ENCODE results near the gene AP5M1. TPM values are rescaled to one million over a fixed set of nuclear protein-coding genes. Genes with fewer than 3 reads are reported as not detected.

AP5M1 gene
- total and polyA plus RNA-seq, 2 of the 4 experiments (the other 2 are of a cell fraction) = 16.1 to 28.3 TPM

DNA sequence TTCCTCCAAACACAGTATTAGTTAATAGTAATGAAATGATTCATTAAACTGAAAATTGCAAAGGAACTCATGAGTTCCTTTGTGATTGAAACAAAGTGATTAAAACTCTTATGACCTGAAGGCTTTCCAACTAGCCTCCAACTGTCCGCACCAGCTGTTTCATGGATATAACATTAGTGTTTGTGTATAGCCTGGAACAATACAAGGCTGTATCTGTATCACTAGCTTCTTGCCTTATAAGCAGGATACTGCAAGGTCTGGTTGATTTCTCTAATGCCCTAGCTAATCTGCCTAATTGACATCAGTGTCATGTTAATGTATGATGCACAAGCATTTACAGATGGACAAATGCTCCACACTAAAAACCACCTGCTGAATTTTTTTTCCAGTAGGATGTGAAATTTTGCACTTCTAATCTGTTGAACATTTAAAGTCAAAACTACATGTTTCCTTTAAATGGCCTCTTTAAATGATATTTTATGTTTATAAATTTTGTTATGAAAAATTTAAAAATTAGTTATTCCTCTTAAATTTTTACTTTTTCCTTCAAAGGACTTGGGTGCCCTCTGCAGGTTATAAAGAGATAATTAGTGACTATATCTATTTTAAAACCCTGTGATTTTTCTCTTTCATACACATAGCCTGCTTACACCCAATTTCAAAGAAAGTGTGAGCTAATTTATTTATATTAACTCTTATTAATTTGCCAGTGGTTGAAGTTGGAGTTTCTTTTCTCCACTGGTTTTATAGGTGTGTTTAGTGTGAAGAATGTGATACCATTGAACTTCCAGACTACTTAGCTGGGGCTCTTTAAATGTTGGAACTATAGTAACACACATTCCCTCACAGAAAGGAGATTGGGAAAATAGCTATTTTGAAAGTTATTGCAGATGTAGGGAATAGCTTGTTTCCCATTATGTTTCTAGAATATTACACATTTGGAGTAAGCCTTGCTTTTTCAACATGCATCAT, 25.4 kb downstream of the AP5M1 start:
- ATAC-seq (ENCODE audit: low read depth) (peak; percentile 68; the same call in 1 of the 2 replicates), DNase-seq (peak; percentile 35)
- no peak overlapping the region for H3K27ac ChIP-seq (ENCODE audit: insufficient read depth, low read length)
- H3K23ac ChIP-seq (ENCODE audit: low read depth, low read length) = no peak overlapping the region
- no peaks in the 10 kb centered on the region for H4K20me1 ChIP-seq (ENCODE audit: insufficient read depth, low read length)
- POLR2A ChIA-PET (ENCODE audit: unreplicated experiment) = no interaction called here
- H3K4me1 ChIP-seq (ENCODE audit: control insufficient read depth, insufficient read depth, low read length) = no peaks in the 10 kb centered on the region
- no peak overlapping the region for H3K18ac ChIP-seq (ENCODE audit: low read depth, low read length)
- intact Hi-C loops (cut with micrococcal nuclease) = loop anchor here (1.0 kb wide), 1 partner anchor 634 kb away; no protein-coding TSS in a partner anchor
- no peaks in the 10 kb centered on the region for H3K36me3 ChIP-seq (ENCODE audit: control insufficient read depth, insufficient read depth, low read length)
- no peak overlapping the region for H2AK9ac ChIP-seq (replicated peaks; ENCODE audit: low read depth, low read length, poor library complexity)
- H3K9me3 ChIP-seq (ENCODE audit: control insufficient read depth, insufficient read depth, low read length) = no peaks in the 10 kb centered on the region
- no peak overlapping the region for H2BK120ac ChIP-seq (ENCODE audit: low read depth, low read length)
- H3K14ac ChIP-seq (replicated peaks; ENCODE audit: low read depth, low read length) = no peak overlapping the region
- H4K8ac ChIP-seq (ENCODE audit: low read depth in 2 of 2, low read length in 2 of 2) = no peak overlapping the region
- H3K9me1 ChIP-seq (ENCODE audit: insufficient read depth, low read length) = no peaks in the 10 kb centered on the region
- H2AK5ac ChIP-seq (ENCODE audit: low read depth, low read length) = no peak overlapping the region
- CTCF ChIA-PET = interaction anchor here (0.5 to 1.4 kb wide), 3 partner anchors 148 to 952 kb away, joined by 3 to 5 read pairs (median 4); no protein-coding TSS in a partner anchor
- no peaks in the 10 kb centered on the region for H3K79me1 ChIP-seq (ENCODE audit: low read depth in 1 of 2, low read length in 2 of 2)
- H3K56ac ChIP-seq (ENCODE audit: extremely low read depth, insufficient read depth, low read length) = no peak overlapping the region
- H2BK5ac ChIP-seq (ENCODE audit: low read depth, low read length, poor library complexity, severe bottlenecking) = no peak overlapping the region
- no peak overlapping the region for H3K9ac ChIP-seq (ENCODE audit: low read depth, low read length)
- no peak overlapping the region for H4K5ac ChIP-seq (ENCODE audit: low read depth, low read length)
- H2BK20ac ChIP-seq (ENCODE audit: low read depth, low read length) = no peak overlapping the region
- WGBS, 2 experiments (ENCODE audit: extremely low coverage in 2 of 2, insufficient read length in 1 of 2) = no CpG with 5 or more reads among the region's 1 CpG
- in situ Hi-C loops (cut with MboI; ENCODE audit: low sequenced_read_pairs) = no loop called here
- no peak overlapping the region for H3K4me2 ChIP-seq (ENCODE audit: low read depth, low read length)
- H3K4me3 ChIP-seq (ENCODE audit: insufficient read depth, low read depth, low read length) = no peak overlapping the region
- H2AFZ ChIP-seq (replicated peaks; ENCODE audit: low read length, poor library complexity) = no peak overlapping the region
- H3K4ac ChIP-seq (ENCODE audit: low read depth, low read length) = no peak overlapping the region
- dilution Hi-C loops (cut with HindIII; ENCODE audit: low sequenced_read_pairs, unreplicated experiment) = no loop called here
- H3K27me3 ChIP-seq (ENCODE audit: control insufficient read depth, insufficient read depth, low read length) = no peaks in the 10 kb centered on the region
- BruUV-seq (replicated peaks) = no TSS peak
- no peak overlapping the region for H4K91ac ChIP-seq (ENCODE audit: insufficient read depth, low read depth, low read length)
- H2BK15ac ChIP-seq (ENCODE audit: low read depth, low read length) = no peak overlapping the region
- peak; percentile 41 for TF ChIP-seq RAD21 (IDR thresholded peaks at IDR 0.05; ENCODE audit: low read length)
- no peak for TF ChIP-seq NFE2L2 (IDR thresholded peaks at IDR 0.05; ENCODE audit: low read depth, low read length)
- TF ChIP-seq BHLHE40 (IDR thresholded peaks at IDR 0.05; ENCODE audit: low read depth, low read length) = no peak
- no peak for TF ChIP-seq POLR2A (IDR thresholded peaks at IDR 0.05; ENCODE audit: low read depth, low read length)
- no peak for TF ChIP-seq MAZ (IDR thresholded peaks at IDR 0.05; ENCODE audit: borderline replicate concordance, low read depth, low read length)
- TF ChIP-seq RCOR1 (IDR thresholded peaks at IDR 0.05; ENCODE audit: insufficient replicate concordance, low read length) = no peak
- TF ChIP-seq, protein P1, sequence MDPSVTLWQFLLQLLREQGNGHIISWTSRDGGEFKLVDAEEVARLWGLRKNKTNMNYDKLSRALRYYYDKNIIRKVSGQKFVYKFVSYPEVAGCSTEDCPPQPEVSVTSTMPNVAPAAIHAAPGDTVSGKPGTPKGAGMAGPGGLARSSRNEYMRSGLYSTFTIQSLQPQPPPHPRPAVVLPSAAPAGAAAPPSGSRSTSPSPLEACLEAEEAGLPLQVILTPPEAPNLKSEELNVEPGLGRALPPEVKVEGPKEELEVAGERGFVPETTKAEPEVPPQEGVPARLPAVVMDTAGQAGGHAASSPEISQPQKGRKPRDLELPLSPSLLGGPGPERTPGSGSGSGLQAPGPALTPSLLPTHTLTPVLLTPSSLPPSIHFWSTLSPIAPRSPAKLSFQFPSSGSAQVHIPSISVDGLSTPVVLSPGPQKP (IDR thresholded peaks at IDR 0.05; ENCODE audit: borderline replicate concordance, low read depth, low read length) = no peak
- TF ChIP-seq CEBPB (IDR thresholded peaks at IDR 0.05; ENCODE audit: low read depth, low read length) = no peak
- TF ChIP-seq SMC3 (IDR thresholded peaks at IDR 0.05; ENCODE audit: low read depth, low read length) = peak; percentile 40; the same call in 1 of the 2 replicates
- no peak for TF ChIP-seq CHD1 (IDR thresholded peaks at IDR 0.05; ENCODE audit: low read depth, low read length)
- TF ChIP-seq, protein P2, sequence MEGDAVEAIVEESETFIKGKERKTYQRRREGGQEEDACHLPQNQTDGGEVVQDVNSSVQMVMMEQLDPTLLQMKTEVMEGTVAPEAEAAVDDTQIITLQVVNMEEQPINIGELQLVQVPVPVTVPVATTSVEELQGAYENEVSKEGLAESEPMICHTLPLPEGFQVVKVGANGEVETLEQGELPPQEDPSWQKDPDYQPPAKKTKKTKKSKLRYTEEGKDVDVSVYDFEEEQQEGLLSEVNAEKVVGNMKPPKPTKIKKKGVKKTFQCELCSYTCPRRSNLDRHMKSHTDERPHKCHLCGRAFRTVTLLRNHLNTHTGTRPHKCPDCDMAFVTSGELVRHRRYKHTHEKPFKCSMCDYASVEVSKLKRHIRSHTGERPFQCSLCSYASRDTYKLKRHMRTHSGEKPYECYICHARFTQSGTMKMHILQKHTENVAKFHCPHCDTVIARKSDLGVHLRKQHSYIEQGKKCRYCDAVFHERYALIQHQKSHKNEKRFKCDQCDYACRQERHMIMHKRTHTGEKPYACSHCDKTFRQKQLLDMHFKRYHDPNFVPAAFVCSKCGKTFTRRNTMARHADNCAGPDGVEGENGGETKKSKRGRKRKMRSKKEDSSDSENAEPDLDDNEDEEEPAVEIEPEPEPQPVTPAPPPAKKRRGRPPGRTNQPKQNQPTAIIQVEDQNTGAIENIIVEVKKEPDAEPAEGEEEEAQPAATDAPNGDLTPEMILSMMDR (conservative IDR thresholded peaks at IDR 0.05; ENCODE audit: low read depth, low read length) = peak; percentile 49
- TF ChIP-seq MXI1 (IDR thresholded peaks at IDR 0.05; ENCODE audit: borderline replicate concordance, low read depth, low read length) = no peak
- TF ChIP-seq RFX5 (IDR thresholded peaks at IDR 0.05; ENCODE audit: low read depth, low read length) = no peak
- no peak for TF ChIP-seq FOS (IDR thresholded peaks at IDR 0.05; ENCODE audit: low read depth, low read length)
- TF ChIP-seq MAFK (IDR thresholded peaks at IDR 0.05; ENCODE audit: low read depth, low read length) = no peak
